Esophagus muscularis mucosa (tissue), 4 donors: ENCODE results near the gene DUS1L. TPM values are rescaled to one million over a fixed set of nuclear protein-coding genes. Genes with fewer than 3 reads are reported as not detected.

Source experiments
- DNase-seq: peaks from one replicate; pipeline ENCODE4 v3.0.0-alpha.2; 2017; ENCODE audit errors: extremely low spot score
- H3K27ac ChIP-seq, 4 donors: fragments of 200-600 bp; sonication (generic); replicated peaks in 1 of 4; 1 replicate in 3 of 4; 2 replicates in 1 of 4; pipeline ENCODE4 v1.5.1; 2016 to 2019; ENCODE audit warnings: mild to moderate bottlenecking in 1 of 4
- H3K27me3 ChIP-seq, 4 donors: fragments of 200-600 bp; sonication (generic); one replicate each; pipeline versions ENCODE4 v1.5.1 to v1.6.0; 2016 to 2019
- H3K36me3 ChIP-seq, 4 donors: fragments of 200-600 bp; sonication (generic); one replicate each; pipeline ENCODE4 v1.5.1; 2016 to 2019
- H3K4me1 ChIP-seq, 4 donors: fragments of 200-600 bp; sonication (generic); one replicate each; pipeline ENCODE4 v1.5.1; 2016 to 2019
- H3K4me3 ChIP-seq, 4 donors: fragments of 200-600 bp; sonication (generic); 1 replicate in 2 of 4; 2 replicates in 2 of 4; pipeline ENCODE4 v1.5.1; 2016 to 2019; ENCODE audit warnings: mild to moderate bottlenecking in 4 of 4, moderate library complexity in 1 of 4
- H3K9me3 ChIP-seq, 4 donors: fragments of 200-600 bp; sonication (generic); 1 replicate in 3 of 4; 2 replicates in 1 of 4; pipeline ENCODE4 v1.5.1; 2016 to 2019
- CTCF ChIP-seq, 3 experiments: fragments of 200-600 bp in 2 of 3; fragments of 450-650 bp in 1 of 3; sonication (generic) in 2 of 3; IDR thresholded peaks; one replicate each; pipeline ENCODE4 v1.5.1; 2017 to 2019; ENCODE audit warnings: antibody characterized with exemption in 3 of 3, mild to moderate bottlenecking in 2 of 3, moderate library complexity in 1 of 3
- EP300 ChIP-seq: sonication (generic); formaldehyde crosslinking; IDR thresholded peaks from one replicate; pipeline ENCODE4 v1.6.1; 2017; ENCODE audit warnings: antibody characterized with exemption
- POLR2A ChIP-seq: fragments of 450-650 bp; IDR thresholded peaks from one replicate; pipeline ENCODE4 v1.6.1; 2017; ENCODE audit warnings: antibody characterized with exemption, moderate library complexity, mild to moderate bottlenecking, low read depth
- POLR2AphosphoS5 ChIP-seq, 2 donors: sonication (generic); formaldehyde crosslinking; IDR thresholded peaks; one replicate each; pipeline ENCODE4 v1.6.1; 2017; ENCODE audit warnings: antibody characterized with exemption in 2 of 2
- WGBS: methylation state at CpG from one replicate; pipeline ENCODE4 v1.1.5; 2018; 5-methylcytosine and 5-hydroxymethylcytosine counted together
- intact Hi-C: fragments of 100-400 bp; cut with DNase I; formaldehyde crosslinking; loops from one replicate; pipeline ENCODE4 v1.15.1; 2023
- total RNA-seq, 4 donors: library from RNA; depleted of rRNA; stranded (reverse); fragments of >200 nt; gene quantifications; one replicate each; pipeline versions ENCODE4 v1.1.0 to v1.2.1, GENCODE V29; 2016

DUS1L gene
- total RNA-seq, 4 donors from 2014 or later, result 42.2 to 77.1 (median 52.6) TPM

- WGBS, result 81% methylated on average over 8 of the region's 19 CpGs
- intact Hi-C loops, result no loop called here
These were observed 52.8 kb downstream of the DUS1L start for GRCh38 chr17:82012640-82013295.

GRCh38 chr17:82012261-82012639 lies 53.4 kb downstream of the DUS1L start:
- Histone ChIP-seq H3K4me3 (no peak overlapping the region), H3K9me3 (no peaks in the 10 kb centered on the region), H3K27ac (no peak overlapping the region), H3K27me3 (no peaks in the 10 kb centered on the region), H3K36me3 (peaks cover under 1 to 43% (median 23%) of the 10 kb centered on the region in 4 donors), H3K4me1 (peaks cover 0 to 17% (median 0%) of the 10 kb centered on the region in 4 donors)
- WGBS, result 80% methylated on average over 15 of the region's 20 CpGs
- no peak for DNase-seq
- TF ChIP-seq EP300 (no peak), POLR2A (no peak), POLR2AphosphoS5 (IDR thresholded peaks at IDR 0.05) (no peak), CTCF (IDR thresholded peaks at IDR 0.05) (no peak)
- intact Hi-C loops, result no loop called here

More at GRCh38 chr17:82012640-82013295, 52.8 kb downstream of the DUS1L start:
- Histone ChIP-seq H3K9me3 (no peaks in the 10 kb centered on the region), H3K36me3 (peaks cover 5 to 48% (median 27%) of the 10 kb centered on the region in 4 donors), H3K27ac (no peak overlapping the region), H3K4me1 (peaks cover 0 to 17% (median 0%) of the 10 kb centered on the region in 4 donors), H3K27me3 (no peaks in the 10 kb centered on the region), H3K4me3 (no peak overlapping the region)
- TF ChIP-seq EP300 (no peak), POLR2A (no peak), POLR2AphosphoS5 (IDR thresholded peaks at IDR 0.05) (no peak), CTCF (IDR thresholded peaks at IDR 0.05) (no peak)
- no peak for DNase-seq

DNA sequence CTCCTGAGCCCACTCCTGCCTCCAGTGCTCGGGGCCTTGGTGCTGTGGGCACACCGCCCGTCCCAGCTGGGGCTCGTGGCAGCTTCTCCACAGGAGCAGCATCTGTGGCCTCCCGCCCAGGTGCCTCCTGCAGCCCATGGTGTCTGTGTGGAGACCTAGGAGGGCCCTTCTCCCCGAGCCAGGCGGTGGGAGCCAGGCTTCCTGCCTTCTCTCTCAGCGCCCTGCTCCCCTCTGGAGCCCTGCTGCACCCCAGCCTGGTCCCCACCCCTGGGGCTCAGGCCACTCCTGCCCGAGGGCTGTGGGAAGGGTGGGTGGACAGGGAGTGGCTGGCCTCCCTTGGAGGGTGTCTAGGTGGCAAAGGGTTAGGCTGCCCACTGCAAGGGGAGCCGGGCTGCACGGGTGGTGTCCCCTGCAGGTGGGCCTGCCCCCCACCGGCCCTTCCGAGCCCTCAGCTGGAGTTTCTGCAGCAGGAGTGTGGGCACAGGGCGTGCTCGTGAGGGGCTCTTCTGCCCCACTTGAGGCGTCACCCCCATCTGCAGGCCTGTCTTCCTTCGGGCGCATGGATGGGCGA lies 53.9 kb downstream of the DUS1L start:
- no peak for TF ChIP-seq POLR2AphosphoS5 (IDR thresholded peaks at IDR 0.05)
- TF ChIP-seq EP300, result no peak
- no peak for TF ChIP-seq POLR2A
- no peak for TF ChIP-seq CTCF (IDR thresholded peaks at IDR 0.05)
- Histone ChIP-seq H3K4me3 (no peak overlapping the region), H3K9me3 (no peaks in the 10 kb centered on the region), H3K36me3 (peaks cover 0 to 39% (median 21%) of the 10 kb centered on the region in 4 donors), H3K27me3 (no peaks in the 10 kb centered on the region), H3K4me1 (peaks cover 2 to 18% (median 4%) of the 10 kb centered on the region in 4 donors), H3K27ac (no peak overlapping the region)
- WGBS, result 93% methylated on average over 11 of the region's 19 CpGs
- intact Hi-C loops, result no loop called here
- no peak for DNase-seq

- Histone ChIP-seq H3K36me3 (peaks cover 0 to 39% (median 20%) of the 10 kb centered on the region in 4 donors), H3K27ac (no peak overlapping the region), H3K9me3 (no peaks in the 10 kb centered on the region), H3K4me3 (no peak overlapping the region), H3K4me1 (peaks cover 11 to 22% (median 12%) of the 10 kb centered on the region in 4 donors), H3K27me3 (no peaks in the 10 kb centered on the region)
- intact Hi-C loops, result no loop called here
- DNase-seq, result no peak
- no peak for TF ChIP-seq CTCF (IDR thresholded peaks at IDR 0.05)
- TF ChIP-seq POLR2A, result no peak
- no peak for TF ChIP-seq EP300
- TF ChIP-seq POLR2AphosphoS5 (IDR thresholded peaks at IDR 0.05), result no peak
- 97% methylated on average over 25 of the region's 39 CpGs for WGBS
These were observed 54.8 kb downstream of the DUS1L start for GRCh38 chr17:82010575-82011525.
